NT2/D1 (cell line): ENCODE measurements around the gene PLXNC1.

Experiments used
- DNase-seq: peaks from one replicate; pipeline ENCODE4 v3.0.0-alpha.2; 2011; ENCODE audit warnings: low read depth, low spot score
- H3K27me3 ChIP-seq: 2 replicates; pipeline ENCODE4 v1.6.0; 2011; ENCODE audit warnings: mild to moderate bottlenecking; ENCODE audit not compliant: insufficient read length, insufficient read depth
- H3K36me3 ChIP-seq: 2 replicates; pipeline ENCODE4 v1.6.1; 2011; ENCODE audit warnings: mild to moderate bottlenecking, low read length, mixed read lengths; ENCODE audit not compliant: insufficient read depth, insufficient read length
- H3K4me1 ChIP-seq: 2 replicates; pipeline ENCODE4 v1.5.1; 2011; ENCODE audit not compliant: insufficient read depth, insufficient read length
- H3K4me3 ChIP-seq: 2 replicates; pipeline ENCODE4 v1.5.1; 2011; ENCODE audit warnings: low read depth; ENCODE audit not compliant: insufficient read length
- H3K9ac ChIP-seq: 2 replicates; pipeline ENCODE4 v1.6.0; 2011; ENCODE audit warnings: low read depth; ENCODE audit not compliant: insufficient read length
- H3K9me3 ChIP-seq: 2 replicates; pipeline ENCODE4 v1.5.1; 2011; ENCODE audit warnings: mild to moderate bottlenecking, low read length; ENCODE audit not compliant: insufficient read depth
- SUZ12 ChIP-seq: IDR thresholded peaks from 2 replicates; pipeline ENCODE4 v1.6.1; 2011; ENCODE audit not compliant: insufficient read length, insufficient read depth; ENCODE audit errors: extremely low read depth
- YY1 ChIP-seq: IDR thresholded peaks from 2 replicates; pipeline ENCODE4 v1.6.1; 2011; ENCODE audit not compliant: insufficient read length, insufficient read depth
- ZNF274 ChIP-seq: IDR thresholded peaks from 2 replicates; pipeline ENCODE4 v1.6.1; 2011; ENCODE audit warnings: mild to moderate bottlenecking, low read depth, low read length

The PLXNC1 gene

GRCh38 chr12:94175763-94176668 is 27.6 kb downstream of the PLXNC1 start:
- no peak overlapping the region for H3K9ac ChIP-seq
- DNase-seq: no peak
- no peaks in the 10 kb centered on the region for H3K27me3 ChIP-seq
- H3K4me3 ChIP-seq: no peak overlapping the region
- TF ChIP-seq SUZ12 (no peak), YY1 (no peak), ZNF274 (no peak)
- H3K9me3 ChIP-seq: peaks cover 9% of the 10 kb centered on the region; the same call in 1 of the 2 replicates
- H3K4me1 ChIP-seq: peaks cover 8% of the 10 kb centered on the region
- no peaks in the 10 kb centered on the region for H3K36me3 ChIP-seq

GRCh38 chr12:94178054-94178453 is 29.7 kb downstream of the PLXNC1 start:
- Histone ChIP-seq H3K4me1 (no peaks in the 10 kb centered on the region), H3K4me3 (no peak overlapping the region), H3K9me3 (peaks cover 9% of the 10 kb centered on the region; the same call in 1 of the 2 replicates), H3K27me3 (no peaks in the 10 kb centered on the region), H3K36me3 (no peaks in the 10 kb centered on the region), H3K9ac (no peak overlapping the region)
- TF ChIP-seq YY1: no peak
- DNase-seq: no peak

- Histone ChIP-seq H3K36me3 (no peaks in the 10 kb centered on the region), H3K4me1 (no peaks in the 10 kb centered on the region)
- TF ChIP-seq YY1: no peak
- TF ChIP-seq SUZ12: no peak
- TF ChIP-seq ZNF274: no peak
These were observed 30.5 kb downstream of the PLXNC1 start for GRCh38 chr12:94178882-94179281.

GRCh38 chr12:94179723-94180122 is 31.3 kb downstream of the PLXNC1 start:
- H3K27me3 ChIP-seq: no peaks in the 10 kb centered on the region
- no peaks in the 10 kb centered on the region for H3K4me1 ChIP-seq
- H3K9me3 ChIP-seq: peaks cover 9% of the 10 kb centered on the region; the same call in 1 of the 2 replicates
- H3K36me3 ChIP-seq: no peaks in the 10 kb centered on the region
- no peak overlapping the region for H3K4me3 ChIP-seq
- TF ChIP-seq SUZ12: no peak
- no peak for TF ChIP-seq ZNF274
- no peak for TF ChIP-seq YY1
- DNase-seq: no peak
- no peak overlapping the region for H3K9ac ChIP-seq

More at GRCh38 chr12:94178882-94179281, 30.5 kb downstream of the PLXNC1 start:
- Histone ChIP-seq H3K9ac (no peak overlapping the region), H3K27me3 (no peaks in the 10 kb centered on the region), H3K4me3 (no peak overlapping the region), H3K9me3 (peaks cover 9% of the 10 kb centered on the region; the same call in 1 of the 2 replicates)
- no peak for DNase-seq

GRCh38 chr12:94180558-94181296 is 32.4 kb downstream of the PLXNC1 start:
- Histone ChIP-seq H3K36me3 (no peaks in the 10 kb centered on the region), H3K9me3 (peaks cover 9% of the 10 kb centered on the region; the same call in 1 of the 2 replicates), H3K27me3 (no peaks in the 10 kb centered on the region), H3K4me1 (no peaks in the 10 kb centered on the region), H3K9ac (no peak overlapping the region), H3K4me3 (no peak overlapping the region)
- DNase-seq: no peak
- TF ChIP-seq SUZ12 (no peak), ZNF274 (no peak), YY1 (no peak)

- no peaks in the 10 kb centered on the region for H3K27me3 ChIP-seq
- peaks cover 2% of the 10 kb centered on the region; the same call in 1 of the 2 replicates for H3K9me3 ChIP-seq
- H3K4me1 ChIP-seq: peaks cover 2% of the 10 kb centered on the region
- TF ChIP-seq ZNF274 (no peak), SUZ12 (no peak), YY1 (no peak)
- no peak overlapping the region for H3K9ac ChIP-seq
- no peak overlapping the region for H3K4me3 ChIP-seq
- no peak for DNase-seq
- no peaks in the 10 kb centered on the region for H3K36me3 ChIP-seq
These were observed 34.8 kb downstream of the PLXNC1 start for GRCh38 chr12:94182986-94183707.
